ENCODE results near the gene NUAK2. TPM values are rescaled to one million over a fixed set of nuclear protein-coding genes. Genes with fewer than 3 reads are reported as not detected.

NUAK2 gene
- total and polyA plus RNA-seq, 8 donors = 0.58 to 16.5 (median 2.1) TPM

DNA sequence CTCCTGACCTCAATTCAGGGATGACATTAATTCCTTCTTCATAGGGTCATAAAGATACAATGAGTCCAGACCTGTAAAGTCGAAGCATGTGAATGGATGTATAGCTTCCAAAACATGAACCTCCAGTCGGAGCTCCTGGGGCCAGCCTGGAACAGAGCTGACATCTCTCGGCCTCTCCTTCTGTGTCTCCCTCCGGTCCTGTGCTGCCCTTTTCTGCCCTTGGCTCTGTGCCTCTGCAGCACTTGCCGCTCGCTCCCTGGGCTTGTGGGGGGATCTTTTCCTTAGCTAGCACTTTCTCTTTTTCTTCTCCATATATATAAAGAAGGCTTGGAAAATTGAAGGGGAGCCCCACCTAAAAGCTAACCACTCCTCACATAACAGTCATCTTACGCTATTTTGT, 51.3 kb downstream of the NUAK2 start:
- intact Hi-C loops (cut with DNase I; ENCODE audit: low total_unique reads) = no loop called here
- no peak for DNase-seq
- WGBS, 5 donors = 72 to 90% (median 77%) methylated on average over 7 of the region's 7 CpGs

DNA sequence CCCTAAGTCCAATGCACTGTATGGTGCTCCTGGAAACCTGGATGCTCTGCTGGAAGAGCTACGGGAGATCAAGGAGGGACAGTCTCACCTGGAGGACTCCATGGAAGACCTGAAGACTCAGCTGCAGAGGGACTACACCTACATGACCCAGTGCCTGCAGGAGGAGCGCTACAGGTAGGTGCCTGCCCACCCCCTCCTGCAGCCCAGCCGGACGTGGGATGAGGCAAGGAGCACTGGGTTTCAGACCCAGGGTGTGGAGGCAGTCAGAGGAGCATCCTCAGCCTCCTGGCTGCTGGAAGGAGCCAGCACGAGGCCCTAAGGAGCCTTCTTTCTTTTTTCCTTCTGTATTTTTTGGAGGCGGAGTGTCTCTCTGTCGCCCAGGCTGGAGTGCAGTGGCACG, 51.8 kb downstream of the NUAK2 start:
- TF ChIP-seq EP300 (IDR thresholded peaks at IDR 0.05) (no peak), POLR2AphosphoS5 (IDR thresholded peaks at IDR 0.05) (no peak), POLR2A (IDR thresholded peaks at IDR 0.05) (no peak)
- TF ChIP-seq, protein P1, sequence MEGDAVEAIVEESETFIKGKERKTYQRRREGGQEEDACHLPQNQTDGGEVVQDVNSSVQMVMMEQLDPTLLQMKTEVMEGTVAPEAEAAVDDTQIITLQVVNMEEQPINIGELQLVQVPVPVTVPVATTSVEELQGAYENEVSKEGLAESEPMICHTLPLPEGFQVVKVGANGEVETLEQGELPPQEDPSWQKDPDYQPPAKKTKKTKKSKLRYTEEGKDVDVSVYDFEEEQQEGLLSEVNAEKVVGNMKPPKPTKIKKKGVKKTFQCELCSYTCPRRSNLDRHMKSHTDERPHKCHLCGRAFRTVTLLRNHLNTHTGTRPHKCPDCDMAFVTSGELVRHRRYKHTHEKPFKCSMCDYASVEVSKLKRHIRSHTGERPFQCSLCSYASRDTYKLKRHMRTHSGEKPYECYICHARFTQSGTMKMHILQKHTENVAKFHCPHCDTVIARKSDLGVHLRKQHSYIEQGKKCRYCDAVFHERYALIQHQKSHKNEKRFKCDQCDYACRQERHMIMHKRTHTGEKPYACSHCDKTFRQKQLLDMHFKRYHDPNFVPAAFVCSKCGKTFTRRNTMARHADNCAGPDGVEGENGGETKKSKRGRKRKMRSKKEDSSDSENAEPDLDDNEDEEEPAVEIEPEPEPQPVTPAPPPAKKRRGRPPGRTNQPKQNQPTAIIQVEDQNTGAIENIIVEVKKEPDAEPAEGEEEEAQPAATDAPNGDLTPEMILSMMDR (IDR thresholded peaks at IDR 0.05) = no peak
- DNase-seq = no peak
- H3K9me3 ChIP-seq = no peaks in the 10 kb centered on the region
- H3K4me1 ChIP-seq = peaks cover 8 to 47% (median 30%) of the 10 kb centered on the region in 4 donors
- H3K36me3 ChIP-seq = peaks cover 0 to 26% (median 11%) of the 10 kb centered on the region in 4 donors
- H3K4me3 ChIP-seq = no peak overlapping the region
- intact Hi-C loops (cut with DNase I; ENCODE audit: low total_unique reads) = no loop called here
- no peaks in the 10 kb centered on the region for H3K27me3 ChIP-seq
- WGBS, 5 donors = 86 to 98% (median 91%) methylated on average over 6 to 8 of the region's 8 CpGs
- no peak overlapping the region for H3K27ac ChIP-seq

More for the DNA sequence above, 51.3 kb downstream of the NUAK2 start:
- no peaks in the 10 kb centered on the region for H3K27me3 ChIP-seq
- no peaks in the 10 kb centered on the region for H3K9me3 ChIP-seq
- peaks cover 9 to 53% (median 35%) of the 10 kb centered on the region in 4 donors for H3K4me1 ChIP-seq
- no peak overlapping the region for H3K27ac ChIP-seq
- H3K36me3 ChIP-seq = peaks cover 0 to 26% (median 11%) of the 10 kb centered on the region in 4 donors
- H3K4me3 ChIP-seq = no peak overlapping the region
- TF ChIP-seq POLR2A (IDR thresholded peaks at IDR 0.05) = no peak
- no peak for TF ChIP-seq POLR2AphosphoS5 (IDR thresholded peaks at IDR 0.05)
- TF ChIP-seq EP300 (IDR thresholded peaks at IDR 0.05) = no peak
- TF ChIP-seq, protein P1 (IDR thresholded peaks at IDR 0.05) = no peak

- Histone ChIP-seq H3K9me3 (no peaks in the 10 kb centered on the region), H3K4me1 (peaks cover 8 to 41% (median 24%) of the 10 kb centered on the region in 4 donors), H3K27me3 (no peaks in the 10 kb centered on the region), H3K4me3 (no peak overlapping the region), H3K27ac (no peak overlapping the region), H3K36me3 (peaks cover 0 to 26% (median 11%) of the 10 kb centered on the region in 4 donors)
- TF ChIP-seq EP300 (IDR thresholded peaks at IDR 0.05) = no peak
- TF ChIP-seq, protein P1 (IDR thresholded peaks at IDR 0.05) = no peak
- no peak for TF ChIP-seq POLR2AphosphoS5 (IDR thresholded peaks at IDR 0.05)
- TF ChIP-seq POLR2A (IDR thresholded peaks at IDR 0.05) = no peak
- intact Hi-C loops (cut with DNase I; ENCODE audit: low total_unique reads) = no loop called here
- DNase-seq = no peak
- 92 to 97% (median 95%) methylated on average over 31 to 48 of the region's 48 CpGs for WGBS, 5 donors
These were observed 52.5 kb downstream of the NUAK2 start for GRCh38 chr1:205268846-205269680.

DNA sequence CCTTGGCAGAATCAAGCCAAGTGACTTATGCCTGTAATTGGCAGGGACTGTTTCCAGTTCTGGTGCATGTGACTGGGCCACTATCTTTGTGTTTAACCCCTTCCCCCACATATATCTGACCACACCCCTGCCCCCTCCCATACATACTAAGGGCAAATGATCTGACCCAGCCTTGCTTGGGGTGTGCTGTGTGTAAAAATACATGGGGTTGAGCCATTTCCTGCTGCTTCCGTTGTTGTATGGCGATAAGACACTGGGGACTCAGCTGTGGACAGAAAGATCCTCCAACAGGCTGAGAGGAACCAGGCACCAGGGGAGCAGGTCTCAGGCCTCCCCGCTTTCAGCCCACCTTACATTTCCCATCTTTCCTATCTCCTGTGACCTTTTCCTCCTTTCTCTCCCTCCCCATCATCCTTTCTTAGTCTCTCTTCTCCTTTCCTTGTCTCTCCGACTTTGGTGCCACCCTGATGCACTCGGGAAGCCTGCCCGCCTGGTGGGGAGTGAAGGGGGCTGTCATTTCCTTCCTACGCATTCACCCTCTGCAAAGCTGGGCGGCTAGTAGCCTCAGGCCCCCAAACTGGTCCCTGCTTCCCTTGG, 54.1 kb downstream of the NUAK2 start:
- H3K27ac ChIP-seq = no peak overlapping the region
- 68 to 76% (median 70%) methylated on average over 8 of the region's 8 CpGs for WGBS, 5 donors
- intact Hi-C loops (cut with DNase I; ENCODE audit: low total_unique reads) = no loop called here
- H3K27me3 ChIP-seq = no peaks in the 10 kb centered on the region
- H3K36me3 ChIP-seq = peaks cover 0 to 25% (median 11%) of the 10 kb centered on the region in 4 donors
- no peak for DNase-seq
- no peaks in the 10 kb centered on the region for H3K9me3 ChIP-seq
- no peak overlapping the region for H3K4me3 ChIP-seq
- H3K4me1 ChIP-seq = peaks cover 8 to 39% (median 18%) of the 10 kb centered on the region in 4 donors
- TF ChIP-seq POLR2A (IDR thresholded peaks at IDR 0.05) = no peak
- TF ChIP-seq POLR2AphosphoS5 (IDR thresholded peaks at IDR 0.05) = no peak
- TF ChIP-seq, protein P1 (IDR thresholded peaks at IDR 0.05) = no peak
- TF ChIP-seq EP300 (IDR thresholded peaks at IDR 0.05) = no peak

All from stomach (tissue), 9 donors.